ENCODE data around the gene ARAF.

The ARAF gene

DNA sequence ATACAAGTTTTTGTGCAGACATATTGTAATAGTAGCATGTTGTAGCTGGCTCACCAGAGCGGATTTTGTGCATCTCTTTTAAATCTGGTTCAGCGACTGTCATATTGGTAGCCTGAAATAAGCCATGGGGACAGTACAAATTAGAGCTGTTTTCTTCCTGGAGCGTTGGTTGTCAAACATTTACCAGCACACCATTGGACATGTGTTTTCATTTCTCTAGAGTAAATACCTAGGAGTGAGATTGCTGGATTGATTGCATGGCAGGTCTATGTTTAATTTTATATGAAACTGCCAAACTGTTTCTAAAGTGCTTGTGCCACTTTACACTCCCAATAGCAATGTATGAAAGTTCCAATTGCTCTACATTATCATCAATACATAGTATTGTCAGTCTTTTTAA is 2.6 kb upstream of the ARAF start:
- no peak overlapping the region for H3K27ac ChIP-seq
- H2AFZ ChIP-seq = no peak overlapping the region
- H3K9ac ChIP-seq = no peak overlapping the region
- H3K79me2 ChIP-seq = peaks cover 6% of the 10 kb centered on the region
- H3K4me1 ChIP-seq = no peaks in the 10 kb centered on the region
- TF ChIP-seq, protein P1, sequence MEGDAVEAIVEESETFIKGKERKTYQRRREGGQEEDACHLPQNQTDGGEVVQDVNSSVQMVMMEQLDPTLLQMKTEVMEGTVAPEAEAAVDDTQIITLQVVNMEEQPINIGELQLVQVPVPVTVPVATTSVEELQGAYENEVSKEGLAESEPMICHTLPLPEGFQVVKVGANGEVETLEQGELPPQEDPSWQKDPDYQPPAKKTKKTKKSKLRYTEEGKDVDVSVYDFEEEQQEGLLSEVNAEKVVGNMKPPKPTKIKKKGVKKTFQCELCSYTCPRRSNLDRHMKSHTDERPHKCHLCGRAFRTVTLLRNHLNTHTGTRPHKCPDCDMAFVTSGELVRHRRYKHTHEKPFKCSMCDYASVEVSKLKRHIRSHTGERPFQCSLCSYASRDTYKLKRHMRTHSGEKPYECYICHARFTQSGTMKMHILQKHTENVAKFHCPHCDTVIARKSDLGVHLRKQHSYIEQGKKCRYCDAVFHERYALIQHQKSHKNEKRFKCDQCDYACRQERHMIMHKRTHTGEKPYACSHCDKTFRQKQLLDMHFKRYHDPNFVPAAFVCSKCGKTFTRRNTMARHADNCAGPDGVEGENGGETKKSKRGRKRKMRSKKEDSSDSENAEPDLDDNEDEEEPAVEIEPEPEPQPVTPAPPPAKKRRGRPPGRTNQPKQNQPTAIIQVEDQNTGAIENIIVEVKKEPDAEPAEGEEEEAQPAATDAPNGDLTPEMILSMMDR (IDR thresholded peaks at IDR 0.05) = no peak
- no peak overlapping the region for H3K4me3 ChIP-seq (ENCODE audit: low read depth, low read length)
- no peaks in the 10 kb centered on the region for H3K9me3 ChIP-seq (ENCODE audit: control insufficient read depth, low read length)
- no peaks in the 10 kb centered on the region for H3K27me3 ChIP-seq (ENCODE audit: control insufficient read depth, insufficient read depth, low read length)
- no peak overlapping the region for H3K4me2 ChIP-seq (ENCODE audit: low read length)
- no peaks in the 10 kb centered on the region for H3K36me3 ChIP-seq (ENCODE audit: control insufficient read depth, insufficient read depth, low read length)

DNA sequence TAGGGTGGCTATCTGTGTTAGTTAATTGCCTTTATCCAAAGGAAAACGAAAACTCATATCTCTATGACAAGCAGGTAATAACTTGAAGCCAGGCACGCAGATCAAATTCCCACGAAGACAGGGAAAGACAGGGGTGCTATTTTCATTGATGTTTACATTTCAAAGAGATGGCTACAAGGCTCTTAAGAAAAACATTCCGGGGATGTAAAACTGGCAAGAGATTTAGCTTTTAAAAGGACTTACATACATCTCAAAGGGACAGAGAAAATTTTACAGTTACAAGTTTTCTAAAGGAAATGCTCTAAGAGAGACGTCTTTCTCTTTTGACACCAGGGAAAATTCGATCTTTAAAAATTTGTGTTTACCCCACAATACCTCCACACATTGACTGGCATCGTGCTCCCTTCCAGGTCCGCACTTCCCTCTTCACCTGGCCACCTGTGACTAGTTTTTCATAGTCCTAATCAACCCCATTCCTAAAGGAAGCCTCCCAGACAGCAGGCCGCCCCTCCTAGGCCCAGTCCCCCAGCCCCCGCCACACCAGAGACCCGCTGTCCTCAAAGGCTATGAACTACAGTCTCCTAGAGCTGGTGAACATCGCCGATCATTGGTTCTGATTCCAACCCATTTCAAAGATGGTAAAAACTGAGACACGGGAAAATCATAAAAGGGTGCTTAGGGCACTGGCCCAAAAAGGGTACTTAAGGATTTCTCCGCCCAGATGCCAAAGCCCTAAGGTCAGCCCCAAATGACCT is 649 bp upstream of the ARAF start:
- no peak overlapping the region for H3K9ac ChIP-seq
- H3K9me3 ChIP-seq (ENCODE audit: control insufficient read depth, low read length) = no peaks in the 10 kb centered on the region
- H3K27me3 ChIP-seq (ENCODE audit: control insufficient read depth, insufficient read depth, low read length) = no peaks in the 10 kb centered on the region
- H3K4me2 ChIP-seq (ENCODE audit: low read length) = peak overlapping the region; percentile 60
- peak overlapping the region; percentile 83 for H3K4me3 ChIP-seq (ENCODE audit: low read depth, low read length)
- peak overlapping the region; percentile 72 for H2AFZ ChIP-seq
- H3K36me3 ChIP-seq (ENCODE audit: control insufficient read depth, insufficient read depth, low read length) = no peaks in the 10 kb centered on the region
- H3K79me2 ChIP-seq = peaks cover 6% of the 10 kb centered on the region
- no peaks in the 10 kb centered on the region for H3K4me1 ChIP-seq
- TF ChIP-seq, protein P1 (IDR thresholded peaks at IDR 0.05) = no peak
- H3K27ac ChIP-seq = peak overlapping the region; percentile 99

DNA sequence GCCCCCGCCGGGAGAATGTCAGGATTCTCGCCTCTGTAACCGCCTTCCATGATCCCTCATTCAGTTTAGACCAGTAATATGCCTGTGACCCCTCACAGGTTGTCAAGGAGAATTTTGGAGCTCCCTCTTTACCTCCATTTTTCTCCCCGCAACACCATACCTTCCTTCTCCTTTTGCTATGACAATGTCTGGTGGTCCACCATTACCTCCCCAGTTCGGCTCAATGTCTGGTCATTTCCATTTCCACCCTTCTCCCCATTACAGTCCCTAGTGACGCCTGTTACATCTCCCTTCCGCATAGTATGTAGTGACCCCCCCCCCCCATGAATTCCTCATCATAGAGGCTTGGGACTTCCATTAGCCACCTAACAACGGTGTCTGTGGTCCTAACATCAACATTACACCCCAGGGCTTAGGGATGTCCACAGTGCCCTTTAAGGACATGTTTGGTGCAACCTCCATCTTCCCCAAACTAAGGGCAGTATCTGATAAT is 700 bp downstream of the ARAF start:
- Histone ChIP-seq H3K27ac (peak overlapping the region; percentile 99), H2AFZ (peak overlapping the region; percentile 83), H3K4me1 (no peaks in the 10 kb centered on the region), H3K4me3 (ENCODE audit: low read depth, low read length) (peak overlapping the region; percentile 83), H3K79me2 (peaks cover 6% of the 10 kb centered on the region), H3K9me3 (ENCODE audit: control insufficient read depth, low read length) (no peaks in the 10 kb centered on the region), H3K9ac (no peak overlapping the region), H3K4me2 (ENCODE audit: low read length) (peak overlapping the region; percentile 82), H3K36me3 (ENCODE audit: control insufficient read depth, insufficient read depth, low read length) (no peaks in the 10 kb centered on the region), H3K27me3 (ENCODE audit: control insufficient read depth, insufficient read depth, low read length) (no peaks in the 10 kb centered on the region)
- TF ChIP-seq, protein P1 (IDR thresholded peaks at IDR 0.05) = no peak

DNA sequence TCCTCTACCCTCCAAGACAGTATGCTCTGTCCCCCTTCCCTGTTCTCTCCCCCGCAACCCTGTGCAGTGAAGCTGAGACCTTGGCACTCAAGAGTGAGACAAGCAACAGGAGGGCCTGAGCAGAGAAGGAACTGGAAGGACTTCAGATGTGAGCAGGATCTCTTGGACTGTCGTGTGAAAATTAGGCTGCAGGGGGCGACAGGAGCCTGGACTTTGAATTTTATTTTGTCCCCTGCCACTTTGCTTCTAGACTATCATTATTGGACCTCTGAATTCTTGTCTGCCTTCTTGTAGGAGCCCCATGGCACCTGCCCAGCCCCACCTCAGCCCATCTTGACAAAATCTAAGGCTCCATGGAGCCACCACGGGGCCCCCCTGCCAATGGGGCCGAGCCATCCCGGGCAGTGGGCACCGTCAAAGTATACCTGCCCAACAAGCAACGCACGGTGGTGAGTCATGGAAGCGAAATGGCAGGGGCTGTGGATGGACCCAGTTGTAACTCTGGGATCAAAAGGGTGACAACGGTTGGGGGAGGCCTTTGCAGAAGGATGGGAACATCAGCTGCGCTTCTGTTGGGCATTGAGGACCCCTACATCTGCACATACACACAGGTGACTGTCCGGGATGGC is 1.7 kb downstream of the ARAF start:
- Histone ChIP-seq H2AFZ (no peak overlapping the region), H3K4me3 (ENCODE audit: low read depth, low read length) (no peak overlapping the region), H3K27me3 (ENCODE audit: control insufficient read depth, insufficient read depth, low read length) (no peaks in the 10 kb centered on the region), H3K9ac (no peak overlapping the region), H3K36me3 (ENCODE audit: control insufficient read depth, insufficient read depth, low read length) (no peaks in the 10 kb centered on the region), H3K4me1 (no peaks in the 10 kb centered on the region), H3K9me3 (ENCODE audit: control insufficient read depth, low read length) (no peaks in the 10 kb centered on the region), H3K27ac (no peak overlapping the region), H3K4me2 (ENCODE audit: low read length) (no peak overlapping the region), H3K79me2 (peaks cover 6% of the 10 kb centered on the region)
- TF ChIP-seq, protein P1 (IDR thresholded peaks at IDR 0.05) = no peak

Measured in parathyroid adenoma (tissue), 2 donors.